B cell (primary cell): ENCODE data around the gene JMJD1C. TPM values are rescaled to one million over a fixed set of nuclear protein-coding genes. Genes with fewer than 3 reads are reported as not detected.

Experiments
- ATAC-seq: fragments of 200-7000 bp; cut with Tn5 transposase; one replicate; pipeline ENCODE4 v1.10.0; 2021; ENCODE audit warnings: low read depth, mild to moderate bottlenecking, moderate number of reproducible peaks, moderate library complexity
- CTCF ChIA-PET: fragments of 350-600 bp; sonication (Branson Sonifier 250); formaldehyde crosslinking; loops from one replicate; lab custom pipeline; 2021; ENCODE audit warnings: antibody characterized with exemption, inconsistent platforms; lab: Charles Lee
- POLR2A ChIA-PET: fragments of 350-600 bp; sonication (Branson Sonifier 250); formaldehyde crosslinking; loops from one replicate; lab custom pipeline; 2021; ENCODE audit warnings: antibody characterized with exemption; lab: Charles Lee
- DNase-seq: peaks from one replicate; pipeline ENCODE4 v3.0.0; 2013
- H2AFZ ChIP-seq: 2 replicates; pipeline ENCODE4 v1.6.1; 2012; ENCODE audit warnings: mild to moderate bottlenecking, low read depth, low read length; ENCODE audit not compliant: insufficient read depth, poor library complexity, severe bottlenecking
- H3K27ac ChIP-seq, 2 donors: 1 replicate in 1 of 2; 2 replicates in 1 of 2; pipeline ENCODE4 v1.5.1; 2012 to 2013; ENCODE audit warnings: low read length in 2 of 2, mild to moderate bottlenecking in 2 of 2, moderate library complexity in 1 of 2
- H3K27me3 ChIP-seq, 4 experiments: fragments of 200-600 bp in 1 of 4; sonication (generic) in 1 of 4; replicated peaks in 1 of 4; 1 replicate in 2 of 4; 2 replicates in 2 of 4; pipeline versions ENCODE4 v1.6.1 to v1.7.0; 2013 to 2016; ENCODE audit warnings: low read length in 3 of 4, mild to moderate bottlenecking in 2 of 4, mixed read lengths in 1 of 4, moderate library complexity in 1 of 4; ENCODE audit not compliant: insufficient read depth in 4 of 4, control insufficient read depth in 3 of 4; ENCODE audit errors: control extremely low read depth in 1 of 4
- H3K36me3 ChIP-seq, 2 experiments: replicated peaks in 1 of 2; 1 replicate in 1 of 2; 2 replicates in 1 of 2; pipeline versions ENCODE4 v1.6.1 to v1.7.1; 2013; ENCODE audit warnings: low read length in 1 of 2; ENCODE audit not compliant: insufficient read depth in 2 of 2, control insufficient read depth in 1 of 2; ENCODE audit errors: control extremely low read depth in 1 of 2, extremely low read depth in 1 of 2
- H3K4me1 ChIP-seq, 2 donors: fragments of 200-600 bp in 1 of 2; sonication (generic) in 1 of 2; 1 replicate in 1 of 2; 2 replicates in 1 of 2; pipeline versions ENCODE4 v1.5.1 to v1.6.1; 2013 to 2017; ENCODE audit warnings: low read length in 2 of 2; ENCODE audit not compliant: control insufficient read depth in 2 of 2, insufficient read depth in 2 of 2
- H3K4me2 ChIP-seq: replicated peaks from 2 replicates; pipeline ENCODE3; 2012; ENCODE audit warnings: mild to moderate bottlenecking, low read depth, low read length; ENCODE audit not compliant: poor library complexity, severe bottlenecking
- H3K4me3 ChIP-seq, 5 experiments: fragments of 200-600 bp in 1 of 5; sonication (generic) in 1 of 5; 1 replicate in 3 of 5; 2 replicates in 2 of 5; pipeline versions ENCODE4 v1.5.1 to v1.7.0; 2011 to 2016; ENCODE audit warnings: low read length in 4 of 5, mild to moderate bottlenecking in 4 of 5, low read depth in 2 of 5, control low read depth in 1 of 5, moderate library complexity in 1 of 5; ENCODE audit not compliant: insufficient read depth in 1 of 5; ENCODE audit errors: control extremely low read depth in 1 of 5, extremely low read depth in 1 of 5
- H3K79me2 ChIP-seq: fragments of 200-600 bp; sonication (generic); one replicate; pipeline ENCODE4 v1.6.0; 2016; ENCODE audit warnings: low read length; ENCODE audit not compliant: control insufficient read depth, insufficient read depth
- H3K9ac ChIP-seq: fragments of 200-600 bp; sonication (generic); 2 replicates; pipeline ENCODE4 v1.6.1; 2017; ENCODE audit warnings: mild to moderate bottlenecking, low read length, moderate library complexity
- H3K9me3 ChIP-seq, 3 donors: one replicate each; pipeline versions ENCODE4 v1.6.1 to v1.7.1; 2013; ENCODE audit warnings: low read length in 2 of 3; ENCODE audit not compliant: control insufficient read depth in 2 of 3, insufficient read depth in 1 of 3; ENCODE audit errors: control extremely low read depth in 1 of 3
- H4K20me1 ChIP-seq: 2 replicates; pipeline ENCODE4 v1.6.0; 2012; ENCODE audit warnings: mild to moderate bottlenecking, low read length; ENCODE audit not compliant: insufficient read depth, control insufficient read depth, poor library complexity, severe bottlenecking
- H3K27ac Mint-ChIP-seq: one replicate; pipeline ENCODE4 v1.8.0; 2021; ENCODE audit warnings: mixed read lengths
- H3K27me3 Mint-ChIP-seq: one replicate; pipeline ENCODE4 v1.8.0; 2021; ENCODE audit warnings: mixed read lengths
- H3K4me1 Mint-ChIP-seq: one replicate; pipeline ENCODE4 v1.8.0; 2021; ENCODE audit warnings: mixed read lengths
- H3K4me3 Mint-ChIP-seq: one replicate; pipeline ENCODE4 v1.8.0; 2021; ENCODE audit warnings: mixed read lengths
- H3K9me3 Mint-ChIP-seq: one replicate; pipeline ENCODE4 v1.8.0; 2022; ENCODE audit warnings: mixed read lengths; ENCODE audit not compliant: insufficient read depth
- CTCF ChIP-seq: fragments of 200-600 bp; IDR thresholded peaks from one replicate; pipeline ENCODE4 v1.8.0; 2022; ENCODE audit warnings: antibody characterized with exemption, mild to moderate bottlenecking
- EZH2 ChIP-seq: IDR thresholded peaks from 2 replicates; pipeline ENCODE4 v1.6.1; 2012; ENCODE audit warnings: borderline replicate concordance, low read depth, mild to moderate bottlenecking, moderate library complexity, low read length; ENCODE audit not compliant: insufficient read depth, poor library complexity, severe bottlenecking
- WGBS: methylation state at CpG from one replicate; pipeline ENCODE4 v1.1.5; 2013; ENCODE audit warnings: missing lambda C conversion rate; ENCODE audit not compliant: insufficient coverage; 5-methylcytosine and 5-hydroxymethylcytosine counted together
- intact Hi-C: fragments of 100-400 bp; cut with micrococcal nuclease; formaldehyde crosslinking; loops from one replicate; pipeline ENCODE4 v1.10.0; 2022
- polyA plus RNA-seq: library from polyadenylated mRNA; depleted of rRNA; stranded (reverse); fragments of >200 nt; gene quantifications from 2 replicates; pipeline ENCODE4 v1.2.3, GENCODE V29; 2012
- total RNA-seq, 2 donors: library from RNA; stranded (reverse); fragments of 120-200 nt in 1 of 2; gene quantifications; 1 replicate in 1 of 2; 2 replicates in 1 of 2; pipeline versions ENCODE4 v1.2.3 to v1.2.4, GENCODE V29; 2013 to 2022

JMJD1C gene
- total and polyA plus RNA-seq, 2 donors (not counting 1 experiment from before 2014, with no cell fraction given): 81.8 to 235 TPM

GRCh38 chr10:63505562-63505961 lies 39.8 kb upstream of the JMJD1C start:
- TF ChIP-seq EZH2: no peak
- no peak for TF ChIP-seq CTCF
- DNase-seq (no peak), ATAC-seq (no peak)
- Histone ChIP-seq H3K27me3 (no peaks in the 10 kb centered on the region), H3K4me2 (no peak overlapping the region), H4K20me1 (peaks cover 30% of the 10 kb centered on the region), H3K36me3 (no peaks in the 10 kb centered on the region), H3K27ac (no peak overlapping the region), H3K9me3 (no peaks in the 10 kb centered on the region), H3K9ac (no peak overlapping the region), H3K79me2 (peaks cover 64% of the 10 kb centered on the region), H2AFZ (no peak overlapping the region), H3K4me1 (no peaks in the 10 kb centered on the region), H3K4me3 (no peak overlapping the region)
- WGBS: no CpG with 5 or more reads among the region's 2 CpGs
- CTCF ChIA-PET: interaction anchor here (0.7 to 1.4 kb wide), 4 partner anchors 11 to 288 kb away, joined by 3 to 4 read pairs (median 3); no protein-coding TSS in a partner anchor
- POLR2A ChIA-PET: interaction anchor here (0.6 kb wide), 1 partner anchor 11 kb away, joined by 4 read pairs; no protein-coding TSS in a partner anchor
- Mint-ChIP-seq H3K4me1 (peaks cover 15% of the 10 kb centered on the region), H3K4me3 (no peak overlapping the region), H3K9me3 (no peaks in the 10 kb centered on the region), H3K27me3 (no peaks in the 10 kb centered on the region), H3K27ac (no peak overlapping the region)
- intact Hi-C loops: no loop called here

GRCh38 chr10:63504145-63504881 lies 38.5 kb upstream of the JMJD1C start:
- TF ChIP-seq EZH2 (no peak), CTCF (no peak)
- Histone ChIP-seq H3K27me3 (no peaks in the 10 kb centered on the region), H3K9me3 (no peaks in the 10 kb centered on the region), H3K36me3 (no peaks in the 10 kb centered on the region), H4K20me1 (peaks cover 30% of the 10 kb centered on the region), H3K4me1 (no peaks in the 10 kb centered on the region), H2AFZ (no peak overlapping the region), H3K9ac (no peak overlapping the region), H3K4me3 (no peak overlapping the region), H3K79me2 (peaks cover 73% of the 10 kb centered on the region), H3K4me2 (no peak overlapping the region), H3K27ac (no peak overlapping the region)
- Mint-ChIP-seq H3K27me3 (no peaks in the 10 kb centered on the region), H3K27ac (no peak overlapping the region), H3K4me3 (no peak overlapping the region), H3K4me1 (peaks cover 13% of the 10 kb centered on the region), H3K9me3 (no peaks in the 10 kb centered on the region)
- intact Hi-C loops: no loop called here
- no peak for DNase-seq
- ATAC-seq: no peak
- ChIA-PET CTCF (interaction anchor here (1.0 kb wide), 1 partner anchor 287 kb away, joined by 3 read pairs; no protein-coding TSS in a partner anchor), POLR2A (no interaction called here)
- WGBS: 100% methylated on average over 2 of the region's 3 CpGs
